CD4-positive, alpha-beta T cell treated with Interleukin-1 beta for 1 hour (primary cell): Measurements from ENCODE around the gene PLXDC2.
A peak's percentile ranks its signal among the peaks of the same experiment; 100 is the strongest.
"Not testable (repeated sequence)": the region's sequence is repeated elsewhere in the genome, so short reads cannot be mapped to it uniquely, and the experiment has no call there.

Experiments
- DNase-seq, 2 donors: peaks; one replicate each; pipeline ENCODE4 v3.0.0-alpha.2; 2020 to 2022

Gene PLXDC2

GRCh38 chr10:20132816-20133215, 316.6 kb downstream of the PLXDC2 start:
- DNase-seq = no peak

GRCh38 chr10:20133669-20134189, 317.5 kb downstream of the PLXDC2 start:
- DNase-seq = no peak

GRCh38 chr10:20142311-20142710, 326.1 kb downstream of the PLXDC2 start:
- no peak for DNase-seq

GRCh38 chr10:20144268-20144667, 328.0 kb downstream of the PLXDC2 start:
- DNase-seq = no peak

- DNase-seq = no peak
Observed at GRCh38 chr10:20146004-20146403, 329.8 kb downstream of the PLXDC2 start.

- DNase-seq = no peak
Observed at GRCh38 chr10:20147684-20148083, 331.5 kb downstream of the PLXDC2 start.

- no peak for DNase-seq
Observed at GRCh38 chr10:20156511-20156910, 340.3 kb downstream of the PLXDC2 start.

GRCh38 chr10:20157314-20157713, 341.1 kb downstream of the PLXDC2 start:
- DNase-seq = no peak

- no peak for DNase-seq
Observed at GRCh38 chr10:20158086-20158485, 341.9 kb downstream of the PLXDC2 start.

- no peak for DNase-seq
Observed at GRCh38 chr10:20162123-20162522, 345.9 kb downstream of the PLXDC2 start.

GRCh38 chr10:20166096-20166675, 350.0 kb downstream of the PLXDC2 start:
- no peak for DNase-seq

GRCh38 chr10:20170661-20171060, 354.4 kb downstream of the PLXDC2 start:
- no peak for DNase-seq

- no peak for DNase-seq
Observed at GRCh38 chr10:20173046-20173445, 356.8 kb downstream of the PLXDC2 start.

GRCh38 chr10:20175719-20176118, 359.5 kb downstream of the PLXDC2 start:
- no peak for DNase-seq

- DNase-seq = no peak
Observed at GRCh38 chr10:20180766-20181165, 364.5 kb downstream of the PLXDC2 start.

- no peak for DNase-seq
Observed at GRCh38 chr10:20181434-20181833, 365.2 kb downstream of the PLXDC2 start.

GRCh38 chr10:20185116-20185515, 368.9 kb downstream of the PLXDC2 start:
- DNase-seq = no peak

GRCh38 chr10:20191392-20191791, 375.2 kb downstream of the PLXDC2 start:
- not testable (repeated sequence) for DNase-seq

GRCh38 chr10:20195076-20195475, 378.8 kb downstream of the PLXDC2 start:
- DNase-seq = no peak

GRCh38 chr10:20200758-20201157, 384.5 kb downstream of the PLXDC2 start:
- DNase-seq = no peak

GRCh38 chr10:20202337-20202736, 386.1 kb downstream of the PLXDC2 start:
- peak in 1 of 2 donors; percentile 1 for DNase-seq

- DNase-seq = no peak
Observed at GRCh38 chr10:20207653-20208052, 391.4 kb downstream of the PLXDC2 start.

GRCh38 chr10:20209098-20209497, 392.9 kb downstream of the PLXDC2 start:
- not testable (repeated sequence) for DNase-seq

- no peak for DNase-seq
Observed at GRCh38 chr10:20215547-20216152, 399.4 kb downstream of the PLXDC2 start.

GRCh38 chr10:20221356-20221755, 405.1 kb downstream of the PLXDC2 start:
- no peak for DNase-seq
